Endothelial cell (in vitro differentiated cells): Measurements from ENCODE around the gene CPE. TPM values are rescaled to one million over a fixed set of nuclear protein-coding genes. Genes with fewer than 3 reads are reported as not detected.

Source experiments
- DNase-seq: peaks from one replicate; pipeline ENCODE4 v3.0.0; 2021; ENCODE audit warnings: low spot score
- H3K27ac Mint-ChIP-seq: one replicate; pipeline ENCODE4 v1.8.0; 2021; ENCODE audit warnings: mixed read lengths, inconsistent platforms; ENCODE audit not compliant: unreplicated experiment
- H3K27me3 Mint-ChIP-seq: one replicate; pipeline ENCODE4 v1.8.0; 2021; ENCODE audit warnings: mild to moderate bottlenecking, moderate library complexity, mixed read lengths, inconsistent platforms; ENCODE audit not compliant: unreplicated experiment
- H3K36me3 Mint-ChIP-seq: one replicate; pipeline ENCODE4 v1.8.0; 2021; ENCODE audit warnings: mild to moderate bottlenecking, low read depth, mixed read lengths, inconsistent platforms; ENCODE audit not compliant: unreplicated experiment
- H3K4me1 Mint-ChIP-seq: one replicate; pipeline ENCODE4 v1.8.0; 2021; ENCODE audit warnings: mild to moderate bottlenecking, mixed read lengths, inconsistent platforms; ENCODE audit not compliant: unreplicated experiment
- H3K4me3 Mint-ChIP-seq: one replicate; pipeline ENCODE4 v1.8.0; 2021; ENCODE audit warnings: mild to moderate bottlenecking, mixed read lengths, inconsistent platforms; ENCODE audit not compliant: unreplicated experiment
- H3K9me3 Mint-ChIP-seq: one replicate; pipeline ENCODE4 v1.8.0; 2021; ENCODE audit warnings: mixed read lengths, inconsistent platforms; ENCODE audit not compliant: unreplicated experiment
- CTCF ChIP-seq: fragments of 200-600 bp; sonication (generic); IDR thresholded peaks from one replicate; pipeline ENCODE4 v1.5.0; 2021; ENCODE audit warnings: antibody characterized with exemption; ENCODE audit not compliant: unreplicated experiment
- total RNA-seq: library from RNA; stranded (reverse); fragmentation: NEBNext Ultra II Directional; extraction: Animal tissue kit (Norgen Biotek cat#: 25700); gene quantifications from one replicate; pipeline ENCODE4 v1.2.1, GENCODE V29; 2021; ENCODE audit not compliant: unreplicated experiment

The CPE gene
- total RNA-seq, 1 donor from 2014 or later: 2.3 TPM

- H3K9me3 Mint-ChIP-seq: no peaks in the 10 kb centered on the region
- no peaks in the 10 kb centered on the region for H3K27me3 Mint-ChIP-seq
- no peaks in the 10 kb centered on the region for H3K36me3 Mint-ChIP-seq
- TF ChIP-seq CTCF: peak; percentile 97
- H3K4me1 Mint-ChIP-seq: peaks cover 2% of the 10 kb centered on the region
- no peak overlapping the region for H3K27ac Mint-ChIP-seq
- DNase-seq: peak; percentile 18
- H3K4me3 Mint-ChIP-seq: no peak overlapping the region
Observed at GRCh38 chr4:165537028-165537648, 158.3 kb downstream of the CPE start.

GRCh38 chr4:165539801-165540200 is 161.0 kb downstream of the CPE start:
- Mint-ChIP-seq H3K27me3 (no peaks in the 10 kb centered on the region), H3K36me3 (no peaks in the 10 kb centered on the region), H3K4me1 (peaks cover 2% of the 10 kb centered on the region), H3K27ac (no peak overlapping the region), H3K4me3 (no peak overlapping the region), H3K9me3 (no peaks in the 10 kb centered on the region)
- no peak for TF ChIP-seq CTCF
- no peak for DNase-seq

- H3K4me1 Mint-ChIP-seq: peaks cover 2% of the 10 kb centered on the region
- no peak for TF ChIP-seq CTCF
- no peak overlapping the region for H3K27ac Mint-ChIP-seq
- H3K27me3 Mint-ChIP-seq: no peaks in the 10 kb centered on the region
- H3K4me3 Mint-ChIP-seq: no peak overlapping the region
- DNase-seq: no peak
- no peaks in the 10 kb centered on the region for H3K9me3 Mint-ChIP-seq
- H3K36me3 Mint-ChIP-seq: no peaks in the 10 kb centered on the region
Observed at GRCh38 chr4:165540206-165540830, 161.5 kb downstream of the CPE start.

DNA sequence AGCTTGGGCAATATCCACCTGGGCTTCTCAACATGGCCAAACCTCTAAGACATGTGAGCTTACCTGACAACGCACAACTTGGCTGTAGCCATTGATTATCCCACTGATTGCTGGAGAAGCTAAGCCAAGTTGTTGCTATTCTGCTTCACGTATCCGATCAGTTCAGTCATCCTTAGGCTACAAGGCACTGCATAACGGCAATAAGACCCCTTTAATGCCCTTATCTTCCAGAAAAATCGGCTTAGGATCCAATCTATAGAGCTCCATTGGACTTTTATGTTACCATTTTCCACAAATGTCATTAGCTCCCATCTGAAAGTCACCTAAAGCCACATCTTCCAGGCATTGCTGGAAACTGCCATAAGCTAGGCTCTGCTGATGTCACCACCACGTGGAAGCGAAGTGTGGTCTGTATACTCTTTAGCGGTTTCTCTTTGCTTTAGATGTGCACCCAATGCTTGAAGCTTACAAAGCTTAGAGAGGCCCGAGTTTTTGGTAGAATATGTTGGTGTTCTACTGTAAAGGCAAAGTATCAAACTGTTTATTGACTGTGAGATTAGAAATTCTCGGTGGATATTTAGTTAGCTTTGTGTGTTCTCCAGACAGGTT is 163.1 kb downstream of the CPE start:
- H3K9me3 Mint-ChIP-seq: no peaks in the 10 kb centered on the region
- H3K36me3 Mint-ChIP-seq: no peaks in the 10 kb centered on the region
- H3K27ac Mint-ChIP-seq: no peak overlapping the region
- no peak for DNase-seq
- TF ChIP-seq CTCF: no peak
- H3K4me1 Mint-ChIP-seq: no peaks in the 10 kb centered on the region
- H3K27me3 Mint-ChIP-seq: no peaks in the 10 kb centered on the region
- H3K4me3 Mint-ChIP-seq: no peak overlapping the region

DNA sequence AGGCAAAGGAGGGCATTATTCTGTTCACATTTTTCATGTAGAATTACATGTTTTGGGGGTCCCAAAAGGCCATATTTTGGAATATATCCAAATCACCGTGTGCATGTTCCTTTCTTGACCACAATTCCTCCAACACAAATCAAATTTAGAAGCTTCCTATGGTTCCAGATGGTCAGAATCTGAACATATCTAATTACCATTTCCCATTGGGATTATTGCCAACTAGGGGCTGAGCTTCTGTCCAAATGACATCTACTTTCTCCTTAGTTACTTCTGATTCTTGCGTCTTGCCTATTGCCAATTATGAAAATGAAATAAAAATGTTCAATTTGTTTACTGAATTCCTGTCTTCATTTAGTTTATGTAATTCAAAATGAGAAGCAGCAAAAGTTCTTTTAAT is 163.7 kb downstream of the CPE start:
- H3K9me3 Mint-ChIP-seq: no peaks in the 10 kb centered on the region
- TF ChIP-seq CTCF: no peak
- H3K4me3 Mint-ChIP-seq: no peak overlapping the region
- no peaks in the 10 kb centered on the region for H3K4me1 Mint-ChIP-seq
- H3K27ac Mint-ChIP-seq: no peak overlapping the region
- H3K36me3 Mint-ChIP-seq: no peaks in the 10 kb centered on the region
- H3K27me3 Mint-ChIP-seq: no peaks in the 10 kb centered on the region
- no peak for DNase-seq
